Keratinocyte (primary cell): ENCODE results near the gene MDM2. TPM values are rescaled to one million over a fixed set of nuclear protein-coding genes. Genes with fewer than 3 reads are reported as not detected.

Experiments used
- DNase-seq: peaks from one replicate; pipeline ENCODE4 v3.0.0-alpha.2; 2011; ENCODE audit warnings: low read depth, missing footprints, low spot score
- FAIRE-seq: peaks from 2 replicates; lab custom pipeline; 2011; peaks lifted over from hg19 to GRCh38; lab: Jason Lieb, UNC
- H2AFZ ChIP-seq: 2 replicates; pipeline ENCODE4 v1.6.0; 2012; ENCODE audit warnings: low read length, control low read depth, inconsistent platforms; ENCODE audit not compliant: control insufficient read depth
- H3K27ac ChIP-seq: 2 replicates; pipeline ENCODE4 v1.5.1; 2011; ENCODE audit warnings: low read length; ENCODE audit not compliant: control insufficient read depth, insufficient read depth
- H3K27me3 ChIP-seq: 3 replicates; pipeline ENCODE4 v1.6.0; 2011; ENCODE audit warnings: low read length; ENCODE audit not compliant: control insufficient read depth, insufficient read depth; ENCODE audit errors: extremely low read depth
- H3K36me3 ChIP-seq, 2 experiments: 2 replicates in 1 of 2; 3 replicates in 1 of 2; pipeline ENCODE4 v1.5.1; 2011; ENCODE audit warnings: low read length in 2 of 2, mild to moderate bottlenecking in 1 of 2; ENCODE audit not compliant: control insufficient read depth in 2 of 2, insufficient read depth in 2 of 2; ENCODE audit errors: extremely low read depth in 1 of 2
- H3K4me1 ChIP-seq: 3 replicates; pipeline ENCODE4 v1.5.1; 2011; ENCODE audit warnings: low read length; ENCODE audit not compliant: control insufficient read depth, insufficient read depth; ENCODE audit errors: extremely low read depth
- H3K4me2 ChIP-seq: 3 replicates; pipeline ENCODE4 v1.6.0; 2011; ENCODE audit warnings: low read depth, low read length; ENCODE audit not compliant: control insufficient read depth, insufficient read depth; ENCODE audit errors: extremely low read depth
- H3K4me3 ChIP-seq, 3 experiments: fragments of 200-600 bp in 1 of 3; sonication (generic) in 1 of 3; 2 replicates in 2 of 3; 3 replicates in 1 of 3; pipeline ENCODE4 v1.5.1; 2011 to 2016; ENCODE audit warnings: low read length in 3 of 3, mild to moderate bottlenecking in 3 of 3, control low read depth in 2 of 3, inconsistent platforms in 1 of 3, low read depth in 1 of 3, mixed read lengths in 1 of 3, mixed run types in 1 of 3, moderate library complexity in 1 of 3; ENCODE audit not compliant: control insufficient read depth in 2 of 3, insufficient read depth in 2 of 3; ENCODE audit errors: extremely low read depth in 1 of 3
- H3K79me2 ChIP-seq: 2 replicates; pipeline ENCODE4 v1.6.0; 2012; ENCODE audit warnings: low read length; ENCODE audit not compliant: control insufficient read depth, insufficient read depth
- H3K9ac ChIP-seq: 3 replicates; pipeline ENCODE4 v1.6.0; 2011; ENCODE audit warnings: low read length; ENCODE audit not compliant: control insufficient read depth, insufficient read depth; ENCODE audit errors: extremely low read depth
- H3K9me1 ChIP-seq: 3 replicates; pipeline ENCODE4 v1.6.0; 2011; ENCODE audit warnings: low read length; ENCODE audit not compliant: control insufficient read depth, insufficient read depth; ENCODE audit errors: extremely low read depth
- H3K9me3 ChIP-seq: 2 replicates; pipeline ENCODE4 v1.5.1; 2012; ENCODE audit warnings: low read depth, low read length; ENCODE audit not compliant: control insufficient read depth
- H4K20me1 ChIP-seq: 3 replicates; pipeline ENCODE4 v1.6.0; 2011; ENCODE audit warnings: low read length; ENCODE audit not compliant: control insufficient read depth, insufficient read depth; ENCODE audit errors: extremely low read depth
- EZH2 ChIP-seq: IDR thresholded peaks from one replicate; pipeline ENCODE4 v1.6.1; 2012; ENCODE audit warnings: inconsistent platforms, mild to moderate bottlenecking, low read length, moderate library complexity
- dilution Hi-C: fragments of 300-500 bp; cut with MboI; formaldehyde crosslinking; loops from one replicate; pipeline ENCODE4 v1.7.0; 2020; ENCODE audit warnings: low sequenced_read_pairs; ENCODE audit not compliant: extremely low pct_ligation_motif_present
- polyA plus RNA-seq, 5 experiments: library from polyadenylated mRNA; depleted of rRNA in 3 of 5; stranded (reverse) in 3 of 5; stranded (forward) in 1 of 5; unstranded in 1 of 5; fragments of >200 nt; gene quantifications; 1 replicate in 1 of 5; 2 replicates in 3 of 5; 3 replicates in 1 of 5; pipeline versions ENCODE4 v1.2.1 to v1.2.3, GENCODE V29; 2011 to 2012; ENCODE audit warnings: missing spikeins in 2 of 5, low read depth in 1 of 5, low replicate concordance in 1 of 5
- TF ChIP-seq, protein P1 (sequence below), 3 experiments: IDR thresholded peaks in 1 of 3; conservative IDR thresholded peaks in 1 of 3; optimal IDR thresholded peaks in 1 of 3; 2 replicates in 2 of 3; 3 replicates in 1 of 3; pipeline versions ENCODE3 to v1.5.1; 2011; ENCODE audit warnings: low read length in 3 of 3, mild to moderate bottlenecking in 3 of 3, moderate library complexity in 2 of 3, control low read depth in 1 of 3, inconsistent platforms in 1 of 3; ENCODE audit not compliant: insufficient read depth in 2 of 3; ENCODE audit errors: extremely low read depth in 1 of 3

Gene MDM2
- polyA plus RNA-seq, 1 donor (not counting 4 experiments of a cell fraction or from before 2014, with no cell fraction given): 55.0 TPM

DNA sequence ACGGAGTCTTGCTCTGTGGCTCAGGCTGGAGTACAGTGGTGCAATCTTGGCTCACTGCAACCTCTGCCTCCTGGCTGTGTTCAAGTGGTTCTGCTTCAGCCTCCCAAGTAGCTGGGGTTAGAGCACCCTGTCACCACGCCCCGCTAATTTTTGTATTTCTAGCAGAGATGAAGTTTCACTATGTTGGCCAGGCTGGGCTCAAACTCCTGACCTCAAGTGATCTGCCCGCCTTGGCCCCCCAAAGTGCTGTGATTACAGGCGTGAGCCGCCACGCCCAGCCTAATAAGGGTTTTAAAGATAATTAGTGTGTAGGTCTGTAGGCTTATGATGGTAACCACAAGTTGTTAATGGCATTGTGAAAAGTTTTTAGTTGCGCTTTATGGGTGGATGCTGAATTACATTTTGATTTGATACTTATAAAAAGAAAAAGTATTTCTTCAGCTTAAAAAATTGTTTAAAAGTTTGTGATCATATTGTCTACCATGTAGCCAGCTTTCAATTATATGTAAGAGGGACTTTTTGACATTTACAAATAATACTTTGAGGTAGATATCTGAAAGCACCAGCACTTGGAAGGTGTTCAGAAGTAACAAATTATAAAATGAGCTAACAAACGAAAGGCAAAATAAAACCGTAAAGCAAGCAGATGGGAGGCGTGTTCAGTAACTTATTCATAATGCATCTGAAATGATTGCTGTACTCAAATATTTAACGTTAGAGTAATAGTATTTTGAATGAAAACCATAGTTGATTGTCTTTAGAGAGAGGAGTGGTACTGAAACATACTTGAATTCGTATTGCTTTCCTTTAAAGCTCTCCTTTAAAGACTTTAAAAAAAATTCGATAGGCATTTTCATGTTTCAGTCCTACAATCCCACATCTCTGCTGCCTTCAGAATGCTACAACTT is 37.1 kb downstream of the MDM2 start:
- H3K9me3 ChIP-seq: no peaks in the 10 kb centered on the region
- H4K20me1 ChIP-seq: no peaks in the 10 kb centered on the region
- H3K9ac ChIP-seq: no peak overlapping the region
- no peak for FAIRE-seq
- H2AFZ ChIP-seq: no peak overlapping the region
- H3K36me3 ChIP-seq: peaks cover 11 to 13% of the 10 kb centered on the region in 2 experiments
- no peaks in the 10 kb centered on the region for H3K4me1 ChIP-seq
- H3K4me3 ChIP-seq: no peak overlapping the region
- no peak overlapping the region for H3K27ac ChIP-seq
- H3K4me2 ChIP-seq: no peak overlapping the region
- DNase-seq: no peak
- H3K27me3 ChIP-seq: no peaks in the 10 kb centered on the region
- TF ChIP-seq EZH2: no peak
- TF ChIP-seq, protein P1, sequence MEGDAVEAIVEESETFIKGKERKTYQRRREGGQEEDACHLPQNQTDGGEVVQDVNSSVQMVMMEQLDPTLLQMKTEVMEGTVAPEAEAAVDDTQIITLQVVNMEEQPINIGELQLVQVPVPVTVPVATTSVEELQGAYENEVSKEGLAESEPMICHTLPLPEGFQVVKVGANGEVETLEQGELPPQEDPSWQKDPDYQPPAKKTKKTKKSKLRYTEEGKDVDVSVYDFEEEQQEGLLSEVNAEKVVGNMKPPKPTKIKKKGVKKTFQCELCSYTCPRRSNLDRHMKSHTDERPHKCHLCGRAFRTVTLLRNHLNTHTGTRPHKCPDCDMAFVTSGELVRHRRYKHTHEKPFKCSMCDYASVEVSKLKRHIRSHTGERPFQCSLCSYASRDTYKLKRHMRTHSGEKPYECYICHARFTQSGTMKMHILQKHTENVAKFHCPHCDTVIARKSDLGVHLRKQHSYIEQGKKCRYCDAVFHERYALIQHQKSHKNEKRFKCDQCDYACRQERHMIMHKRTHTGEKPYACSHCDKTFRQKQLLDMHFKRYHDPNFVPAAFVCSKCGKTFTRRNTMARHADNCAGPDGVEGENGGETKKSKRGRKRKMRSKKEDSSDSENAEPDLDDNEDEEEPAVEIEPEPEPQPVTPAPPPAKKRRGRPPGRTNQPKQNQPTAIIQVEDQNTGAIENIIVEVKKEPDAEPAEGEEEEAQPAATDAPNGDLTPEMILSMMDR (optimal IDR thresholded peaks at IDR 0.05 in 1 of 3, IDR thresholded peaks at IDR 0.05 in 1 of 3, conservative IDR thresholded peaks at IDR 0.05 in 1 of 3; ENCODE audit: extremely low read depth in 1 of 3, insufficient read depth in 2 of 3, low read length in 3 of 3): no peak
- dilution Hi-C loops: no loop called here
- no peaks in the 10 kb centered on the region for H3K79me2 ChIP-seq
- H3K9me1 ChIP-seq: no peaks in the 10 kb centered on the region

DNA sequence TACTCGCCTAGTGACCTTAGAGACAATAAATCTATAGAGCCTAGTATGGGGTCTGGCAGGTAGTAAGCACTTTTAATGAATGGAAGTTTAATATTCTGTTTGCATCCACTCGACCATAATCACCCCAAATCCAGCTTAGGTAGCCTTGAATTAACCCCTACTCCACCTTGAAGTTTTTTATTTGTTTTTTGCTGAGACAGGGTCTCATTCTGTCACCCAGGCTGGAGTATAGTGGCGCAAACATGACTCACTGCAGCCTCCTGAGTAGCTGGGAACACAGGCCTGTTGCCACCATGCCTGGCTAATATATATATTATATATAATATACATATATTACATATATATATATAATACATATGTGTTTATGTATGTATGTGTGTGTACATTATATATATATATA is 38.8 kb downstream of the MDM2 start:
- Histone ChIP-seq H3K27ac (no peak overlapping the region), H4K20me1 (no peaks in the 10 kb centered on the region), H3K4me2 (no peak overlapping the region), H3K27me3 (no peaks in the 10 kb centered on the region), H3K9me3 (no peaks in the 10 kb centered on the region), H3K9ac (no peak overlapping the region), H3K36me3 (peaks cover 3 to 7% of the 10 kb centered on the region in 2 experiments), H2AFZ (no peak overlapping the region), H3K79me2 (no peaks in the 10 kb centered on the region), H3K4me3 (no peak overlapping the region), H3K4me1 (no peaks in the 10 kb centered on the region), H3K9me1 (no peaks in the 10 kb centered on the region)
- FAIRE-seq (no peak), DNase-seq (no peak)
- TF ChIP-seq, protein P1 (optimal IDR thresholded peaks at IDR 0.05 in 1 of 3, IDR thresholded peaks at IDR 0.05 in 1 of 3, conservative IDR thresholded peaks at IDR 0.05 in 1 of 3; ENCODE audit: extremely low read depth in 1 of 3, insufficient read depth in 2 of 3, low read length in 3 of 3): no peak
- TF ChIP-seq EZH2: no peak
- dilution Hi-C loops: no loop called here
